HEK293 (cell line): Measurements from ENCODE around the gene ARMH2.

Source experiments
- HOXD13 ChIP-seq: sonication (generic); formaldehyde crosslinking; IDR thresholded peaks from 2 replicates; pipeline ENCODE4 v1.8.0; 2022; ENCODE audit warnings: missing genetic modification reagents, borderline replicate concordance
- KLF16 ChIP-seq: fragments of 450-650 bp; formaldehyde crosslinking; IDR thresholded peaks from 2 replicates; pipeline ENCODE4 v1.5.1; 2017; ENCODE audit warnings: missing biosample characterization, missing genetic modification characterization
- TF ChIP-seq, protein P1 (sequence below): fragments of 450-650 bp; formaldehyde crosslinking; optimal IDR thresholded peaks from 2 replicates; pipeline ENCODE3; 2016; ENCODE audit warnings: missing biosample characterization, mild to moderate bottlenecking, missing genetic modification characterization

DNA sequence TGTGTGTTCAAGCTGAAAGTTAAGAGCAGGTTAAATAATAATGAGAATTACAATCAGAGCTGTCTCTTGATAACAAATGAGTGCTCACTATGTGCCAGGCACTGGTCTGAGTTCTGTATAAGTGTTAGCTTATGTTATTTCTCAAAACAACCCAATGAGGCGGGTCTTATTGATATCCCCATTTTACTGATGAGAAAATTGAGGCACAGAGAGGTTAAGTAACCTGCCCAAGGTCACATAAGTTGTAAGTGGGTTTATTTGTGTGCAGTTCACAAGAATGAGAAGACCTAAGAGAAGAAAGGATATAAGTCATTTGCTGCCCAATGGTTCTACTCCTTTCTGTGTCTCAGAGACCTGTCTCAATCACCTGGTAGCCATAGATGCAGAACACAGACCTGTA, 34.1 kb upstream of the ARMH2 start:
- TF ChIP-seq HOXD13 (CRISPR knock-in tag) (no peak), KLF16 (tag by site-specific recombination) (no peak)
- TF ChIP-seq, protein P1, sequence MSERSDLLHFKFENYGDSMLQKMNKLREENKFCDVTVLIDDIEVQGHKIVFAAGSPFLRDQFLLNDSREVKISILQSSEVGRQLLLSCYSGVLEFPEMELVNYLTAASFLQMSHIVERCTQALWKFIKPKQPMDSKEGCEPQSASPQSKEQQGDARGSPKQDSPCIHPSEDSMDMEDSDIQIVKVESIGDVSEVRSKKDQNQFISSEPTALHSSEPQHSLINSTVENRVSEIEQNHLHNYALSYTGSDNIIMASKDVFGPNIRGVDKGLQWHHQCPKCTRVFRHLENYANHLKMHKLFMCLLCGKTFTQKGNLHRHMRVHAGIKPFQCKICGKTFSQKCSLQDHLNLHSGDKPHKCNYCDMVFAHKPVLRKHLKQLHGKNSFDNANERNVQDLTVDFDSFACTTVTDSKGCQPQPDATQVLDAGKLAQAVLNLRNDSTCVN (tag by site-specific recombination) = no peak
